ENCODE results near the gene CDC42BPG. TPM values are rescaled to one million over a fixed set of nuclear protein-coding genes. Genes with fewer than 3 reads are reported as not detected.
"Not testable (repeated sequence)": the region's sequence is repeated elsewhere in the genome, so short reads cannot be mapped to it uniquely, and the experiment has no call there.

The CDC42BPG gene
- total RNA-seq, 1 experiment from 2014 or later, result 3.7 TPM

- BruUV-seq (replicated peaks), result no TSS peak
- POLR2A ChIA-PET, result no interaction called here
- no peaks in the 10 kb centered on the region for H3K4me1 Mint-ChIP-seq (ENCODE audit: insufficient read depth, unreplicated experiment)
- TF ChIP-seq CTCF (IDR thresholded peaks at IDR 0.05; ENCODE audit: unreplicated experiment), result no peak
- intact Hi-C loops (cut with micrococcal nuclease), result no loop called here
- CTCF ChIA-PET, result no interaction called here
- H3K36me3 Mint-ChIP-seq (ENCODE audit: insufficient read depth, unreplicated experiment), result no peaks in the 10 kb centered on the region
- H3K27me3 Mint-ChIP-seq (ENCODE audit: insufficient read depth, unreplicated experiment), result no peaks in the 10 kb centered on the region
- H3K4me3 Mint-ChIP-seq (ENCODE audit: unreplicated experiment), result no peak overlapping the region
- H3K9me3 Mint-ChIP-seq (ENCODE audit: unreplicated experiment), result no peaks in the 10 kb centered on the region
- H3K27ac Mint-ChIP-seq (ENCODE audit: low read depth, unreplicated experiment), result no peak overlapping the region
- DNase-seq (ENCODE audit: unreplicated experiment), result no peak
These were observed 20.8 kb downstream of the CDC42BPG start for GRCh38 chr11:64823568-64824119.

GRCh38 chr11:64817476-64817875 lies 27.0 kb downstream of the CDC42BPG start:
- BruUV-seq (replicated peaks), result no TSS peak
- Mint-ChIP-seq H3K4me3 (ENCODE audit: unreplicated experiment) (no peak overlapping the region), H3K27ac (ENCODE audit: low read depth, unreplicated experiment) (peak overlapping the region; percentile 4), H3K9me3 (ENCODE audit: unreplicated experiment) (no peaks in the 10 kb centered on the region), H3K36me3 (ENCODE audit: insufficient read depth, unreplicated experiment) (no peaks in the 10 kb centered on the region), H3K27me3 (ENCODE audit: insufficient read depth, unreplicated experiment) (no peaks in the 10 kb centered on the region), H3K4me1 (ENCODE audit: insufficient read depth, unreplicated experiment) (peaks cover 6% of the 10 kb centered on the region)
- no peak for TF ChIP-seq CTCF (IDR thresholded peaks at IDR 0.05; ENCODE audit: unreplicated experiment)
- ChIA-PET CTCF (interaction anchor here (0.7 kb wide), 1 partner anchor 77 kb away, joined by 3 read pairs; no protein-coding TSS in a partner anchor), POLR2A (no interaction called here)
- no peak for DNase-seq (ENCODE audit: unreplicated experiment)
- intact Hi-C loops (cut with micrococcal nuclease), result no loop called here

- not testable (repeated sequence) for H3K9me3 Mint-ChIP-seq (ENCODE audit: unreplicated experiment)
- CTCF ChIA-PET, result interaction anchor here (0.6 to 0.9 kb wide), 5 partner anchors 9 to 501 kb away, joined by 3 to 4 read pairs (median 4); partner anchors contain the start of gene CDC42BPG
These were observed 29.0 kb downstream of the CDC42BPG start for GRCh38 chr11:64815433-64815832.

GRCh38 chr11:64814712-64815187 lies 29.7 kb downstream of the CDC42BPG start:
- intact Hi-C loops (cut with micrococcal nuclease), result no loop called here
- ChIA-PET CTCF (interaction anchor here (0.7 to 0.8 kb wide), 2 partner anchors 15 to 28 kb away, joined by 3 read pairs; no protein-coding TSS in a partner anchor), POLR2A (interaction anchor here (1.0 to 1.2 kb wide), 2 partner anchors 11 to 36 kb away, joined by 4 to 5 read pairs; partner anchors contain the start of gene SF1)
- Mint-ChIP-seq H3K27me3 (ENCODE audit: insufficient read depth, unreplicated experiment) (no peaks in the 10 kb centered on the region), H3K36me3 (ENCODE audit: insufficient read depth, unreplicated experiment) (no peaks in the 10 kb centered on the region), H3K9me3 (ENCODE audit: unreplicated experiment) (no peaks in the 10 kb centered on the region), H3K27ac (ENCODE audit: low read depth, unreplicated experiment) (no peak overlapping the region), H3K4me3 (ENCODE audit: unreplicated experiment) (no peak overlapping the region), H3K4me1 (ENCODE audit: insufficient read depth, unreplicated experiment) (peaks cover 6% of the 10 kb centered on the region)
- DNase-seq (ENCODE audit: unreplicated experiment), result no peak
- BruUV-seq (replicated peaks), result no TSS peak
- no peak for TF ChIP-seq CTCF (IDR thresholded peaks at IDR 0.05; ENCODE audit: unreplicated experiment)

More at GRCh38 chr11:64815433-64815832, 29.0 kb downstream of the CDC42BPG start:
- H3K36me3 Mint-ChIP-seq (ENCODE audit: insufficient read depth, unreplicated experiment); H3K4me1 Mint-ChIP-seq (ENCODE audit: insufficient read depth, unreplicated experiment); H3K27me3 Mint-ChIP-seq (ENCODE audit: insufficient read depth, unreplicated experiment); intact Hi-C loops (cut with micrococcal nuclease); DNase-seq (ENCODE audit: unreplicated experiment); BruUV-seq (replicated peaks); H3K27ac Mint-ChIP-seq (ENCODE audit: low read depth, unreplicated experiment); H3K4me3 Mint-ChIP-seq (ENCODE audit: unreplicated experiment): not testable (repeated sequence)
- POLR2A ChIA-PET, result interaction anchor here (0.6 to 1.2 kb wide), 5 partner anchors 12 to 394 kb away, joined by 3 to 5 read pairs (median 3); partner anchors contain the start of gene SF1

All from MCF 10A (cell line).